ENCODE measurements around the gene PGM1. TPM values are rescaled to one million over a fixed set of nuclear protein-coding genes. Genes with fewer than 3 reads are reported as not detected.

PGM1 gene
- polyA plus RNA-seq, 1 of the 3 experiments (the other 2 are of a cell fraction): 20.7 TPM

GRCh38 chr1:63704443-63704842 is 111.2 kb downstream of the PGM1 start:
- Histone ChIP-seq H3K4me3 (ENCODE audit: low read depth in 2 of 2, low read length in 1 of 2) (no peak overlapping the region), H3K9me2 (no peaks in the 10 kb centered on the region), H3K36me3 (replicated peaks in 1 of 2; ENCODE audit: control insufficient read depth in 1 of 2, insufficient read depth in 2 of 2, low read length in 1 of 2) (no peaks in the 10 kb centered on the region), H3K4me1 (ENCODE audit: control insufficient read depth in 1 of 2, insufficient read depth in 2 of 2, low read depth in 1 of 2, low read length in 1 of 2) (peaks cover 0 to 13% of the 10 kb centered on the region in 2 experiments; a peak in 2 of 4 replicates), H3K27me3 (ENCODE audit: insufficient read depth) (no peaks in the 10 kb centered on the region; the same call in 1 of the 2 replicates), H4K20me1 (ENCODE audit: insufficient read depth) (no peaks in the 10 kb centered on the region), H3K79me2 (ENCODE audit: insufficient read depth) (no peaks in the 10 kb centered on the region), H2AFZ (ENCODE audit: low read depth) (no peak overlapping the region), H3K9ac (no peak overlapping the region), H3F3A (replicated peaks; ENCODE audit: insufficient read depth) (no peaks in the 10 kb centered on the region), H3K9me3 (no peaks in the 10 kb centered on the region), H3K27ac (ENCODE audit: low read depth in 2 of 2, low read length in 1 of 2) (no peak overlapping the region), H3K4me2 (no peak overlapping the region)
- TF ChIP-seq USF2 (IDR thresholded peaks at IDR 0.05; ENCODE audit: borderline replicate concordance, low read depth, low read length) (no peak), JUND (IDR thresholded peaks at IDR 0.05) (no peak), RCOR1 (IDR thresholded peaks at IDR 0.05; ENCODE audit: low read length) (no peak), NFIC (IDR thresholded peaks at IDR 0.05; ENCODE audit: borderline replicate concordance) (no peak), ZBTB33 (IDR thresholded peaks at IDR 0.05; ENCODE audit: borderline replicate concordance, low read depth) (no peak)
- WGBS (ENCODE audit: low lambda C conversion rate): 60% methylated on average over 3 of the region's 3 CpGs
- ChIA-PET CTCF (interaction anchor here (1.2 to 2.9 kb wide), 3 partner anchors 13 to 542 kb away, joined by 5 to 13 read pairs (median 6); no protein-coding TSS in a partner anchor), POLR2A (no interaction called here)
- DNase-seq: no peak

GRCh38 chr1:63705078-63705477 is 111.9 kb downstream of the PGM1 start:
- Histone ChIP-seq H3K9ac (no peak overlapping the region), H3K9me3 (no peaks in the 10 kb centered on the region), H3K4me3 (ENCODE audit: low read depth in 2 of 2, low read length in 1 of 2) (no peak overlapping the region), H3K4me1 (ENCODE audit: control insufficient read depth in 1 of 2, insufficient read depth in 2 of 2, low read depth in 1 of 2, low read length in 1 of 2) (peaks cover 0 to 13% of the 10 kb centered on the region in 2 experiments; a peak in 2 of 4 replicates), H4K20me1 (ENCODE audit: insufficient read depth) (no peaks in the 10 kb centered on the region), H3K9me2 (no peaks in the 10 kb centered on the region), H2AFZ (ENCODE audit: low read depth) (no peak overlapping the region), H3K4me2 (no peak overlapping the region), H3K27me3 (ENCODE audit: insufficient read depth) (no peaks in the 10 kb centered on the region; the same call in 1 of the 2 replicates), H3K36me3 (replicated peaks in 1 of 2; ENCODE audit: control insufficient read depth in 1 of 2, insufficient read depth in 2 of 2, low read length in 1 of 2) (no peaks in the 10 kb centered on the region), H3K27ac (ENCODE audit: low read depth in 2 of 2, low read length in 1 of 2) (no peak overlapping the region), H3K79me2 (ENCODE audit: insufficient read depth) (no peaks in the 10 kb centered on the region), H3F3A (replicated peaks; ENCODE audit: insufficient read depth) (no peaks in the 10 kb centered on the region)
- TF ChIP-seq RCOR1 (IDR thresholded peaks at IDR 0.05; ENCODE audit: low read length) (no peak), FOXJ3 (CRISPR knock-in tag; IDR thresholded peaks at IDR 0.05) (no peak), POLR2AphosphoS5 (IDR thresholded peaks at IDR 0.05; ENCODE audit: low read depth, low read length) (no peak), JUND (IDR thresholded peaks at IDR 0.05) (no peak), FOXM1 (IDR thresholded peaks at IDR 0.05; ENCODE audit: low read depth) (no peak), MAX (IDR thresholded peaks at IDR 0.05; ENCODE audit: low read depth) (no peak), PBX3 (IDR thresholded peaks at IDR 0.05) (no peak), NRF1 (IDR thresholded peaks at IDR 0.05; ENCODE audit: low read depth, low read length) (no peak), EP300 (IDR thresholded peaks at IDR 0.05; ENCODE audit: borderline replicate concordance in 1 of 2, low read depth in 1 of 2, low read length in 1 of 2) (no peak), USF1 (IDR thresholded peaks at IDR 0.05; ENCODE audit: borderline replicate concordance, low read depth) (no peak), YY1 (IDR thresholded peaks at IDR 0.05; ENCODE audit: low read depth) (no peak), RFX5 (IDR thresholded peaks at IDR 0.05; ENCODE audit: low read length) (no peak), CTCF (IDR thresholded peaks at IDR 0.05) (no peak), MXI1 (IDR thresholded peaks at IDR 0.05; ENCODE audit: low read depth, low read length) (no peak), ELF1 (IDR thresholded peaks at IDR 0.05) (no peak), EZH2phosphoT487 (IDR thresholded peaks at IDR 0.05; ENCODE audit: borderline replicate concordance, low read depth) (no peak)
- 67% methylated on average over 6 of the region's 6 CpGs for WGBS (ENCODE audit: low lambda C conversion rate)
- POLR2A ChIA-PET: no interaction called here
- no peak for DNase-seq
- CTCF ChIA-PET: no interaction called here
